ENCODE results near the gene NOTO.
"Not testable (repeated sequence)": the region's sequence is repeated elsewhere in the genome, so short reads cannot be mapped to it uniquely, and the experiment has no call there.

Gene NOTO

GRCh38 chr2:73197579-73197978 is 4.8 kb upstream of the NOTO start:
- Histone ChIP-seq H3K36me3 (ENCODE audit: control insufficient read depth, insufficient read depth, low read length) (no peaks in the 10 kb centered on the region), H3K27ac (ENCODE audit: insufficient read depth, low read length, poor library complexity, severe bottlenecking) (no peak overlapping the region), H3K4me3 (ENCODE audit: insufficient read depth, low read depth, low read length, poor library complexity, severe bottlenecking) (no peak overlapping the region), H3K27me3 (replicated peaks; ENCODE audit: control insufficient read depth, insufficient read depth, low read length, poor library complexity, severe bottlenecking) (peaks cover 12% of the 10 kb centered on the region), H3K9me3 (ENCODE audit: control insufficient read depth, low read length) (no peaks in the 10 kb centered on the region), H3K4me1 (ENCODE audit: control insufficient read depth, insufficient read depth, low read length, poor library complexity, severe bottlenecking) (peaks cover 6% of the 10 kb centered on the region)
- DNase-seq: no peak

GRCh38 chr2:73200281-73200680 is 2.1 kb upstream of the NOTO start:
- H3K36me3 ChIP-seq (ENCODE audit: control insufficient read depth, insufficient read depth, low read length); H3K9me3 ChIP-seq (ENCODE audit: control insufficient read depth, low read length); DNase-seq; H3K27ac ChIP-seq (ENCODE audit: insufficient read depth, low read length, poor library complexity, severe bottlenecking); H3K4me3 ChIP-seq (ENCODE audit: insufficient read depth, low read depth, low read length, poor library complexity, severe bottlenecking): not testable (repeated sequence)
- peaks cover 15% of the 10 kb centered on the region for H3K4me1 ChIP-seq (ENCODE audit: control insufficient read depth, insufficient read depth, low read length, poor library complexity, severe bottlenecking)
- H3K27me3 ChIP-seq (replicated peaks; ENCODE audit: control insufficient read depth, insufficient read depth, low read length, poor library complexity, severe bottlenecking): peaks cover 26% of the 10 kb centered on the region

GRCh38 chr2:73203055-73203681 is 794 bp downstream of the NOTO start:
- H3K4me1 ChIP-seq (ENCODE audit: control insufficient read depth, insufficient read depth, low read length, poor library complexity, severe bottlenecking): peaks cover 15% of the 10 kb centered on the region
- H3K27me3 ChIP-seq (replicated peaks; ENCODE audit: control insufficient read depth, insufficient read depth, low read length, poor library complexity, severe bottlenecking): peaks cover 23% of the 10 kb centered on the region
- H3K27ac ChIP-seq (ENCODE audit: insufficient read depth, low read length, poor library complexity, severe bottlenecking): no peak overlapping the region
- no peaks in the 10 kb centered on the region for H3K9me3 ChIP-seq (ENCODE audit: control insufficient read depth, low read length)
- no peak for DNase-seq
- peak overlapping the region; percentile 37 for H3K4me3 ChIP-seq (ENCODE audit: insufficient read depth, low read depth, low read length, poor library complexity, severe bottlenecking)
- no peaks in the 10 kb centered on the region for H3K36me3 ChIP-seq (ENCODE audit: control insufficient read depth, insufficient read depth, low read length)

- no peaks in the 10 kb centered on the region for H3K9me3 ChIP-seq (ENCODE audit: control insufficient read depth, low read length)
- DNase-seq: no peak
- no peak overlapping the region for H3K4me3 ChIP-seq (ENCODE audit: insufficient read depth, low read depth, low read length, poor library complexity, severe bottlenecking)
- H3K36me3 ChIP-seq (ENCODE audit: control insufficient read depth, insufficient read depth, low read length): no peaks in the 10 kb centered on the region
- peaks cover 23% of the 10 kb centered on the region for H3K27me3 ChIP-seq (replicated peaks; ENCODE audit: control insufficient read depth, insufficient read depth, low read length, poor library complexity, severe bottlenecking)
- peaks cover 15% of the 10 kb centered on the region for H3K4me1 ChIP-seq (ENCODE audit: control insufficient read depth, insufficient read depth, low read length, poor library complexity, severe bottlenecking)
- no peak overlapping the region for H3K27ac ChIP-seq (ENCODE audit: insufficient read depth, low read length, poor library complexity, severe bottlenecking)
Measured at GRCh38 chr2:73205611-73206010, 3.2 kb downstream of the NOTO start.

GRCh38 chr2:73208258-73208657 is 5.9 kb downstream of the NOTO start:
- Histone ChIP-seq H3K27ac (ENCODE audit: insufficient read depth, low read length, poor library complexity, severe bottlenecking) (no peak overlapping the region), H3K4me3 (ENCODE audit: insufficient read depth, low read depth, low read length, poor library complexity, severe bottlenecking) (no peak overlapping the region), H3K9me3 (ENCODE audit: control insufficient read depth, low read length) (no peaks in the 10 kb centered on the region), H3K4me1 (ENCODE audit: control insufficient read depth, insufficient read depth, low read length, poor library complexity, severe bottlenecking) (peaks cover 9% of the 10 kb centered on the region), H3K36me3 (ENCODE audit: control insufficient read depth, insufficient read depth, low read length) (no peaks in the 10 kb centered on the region), H3K27me3 (replicated peaks; ENCODE audit: control insufficient read depth, insufficient read depth, low read length, poor library complexity, severe bottlenecking) (peaks cover 8% of the 10 kb centered on the region)
- no peak for DNase-seq

- Histone ChIP-seq H3K36me3 (ENCODE audit: control insufficient read depth, insufficient read depth, low read length) (no peaks in the 10 kb centered on the region), H3K4me1 (ENCODE audit: control insufficient read depth, insufficient read depth, low read length, poor library complexity, severe bottlenecking) (peaks cover 7% of the 10 kb centered on the region), H3K27me3 (replicated peaks; ENCODE audit: control insufficient read depth, insufficient read depth, low read length, poor library complexity, severe bottlenecking) (no peaks in the 10 kb centered on the region), H3K9me3 (ENCODE audit: control insufficient read depth, low read length) (no peaks in the 10 kb centered on the region), H3K27ac (ENCODE audit: insufficient read depth, low read length, poor library complexity, severe bottlenecking) (no peak overlapping the region), H3K4me3 (ENCODE audit: insufficient read depth, low read depth, low read length, poor library complexity, severe bottlenecking) (no peak overlapping the region)
- no peak for DNase-seq
Measured at GRCh38 chr2:73210019-73210418, 7.6 kb downstream of the NOTO start.

- Histone ChIP-seq H3K27me3 (replicated peaks; ENCODE audit: control insufficient read depth, insufficient read depth, low read length, poor library complexity, severe bottlenecking) (no peaks in the 10 kb centered on the region), H3K36me3 (ENCODE audit: control insufficient read depth, insufficient read depth, low read length) (no peaks in the 10 kb centered on the region), H3K9me3 (ENCODE audit: control insufficient read depth, low read length) (no peaks in the 10 kb centered on the region), H3K4me1 (ENCODE audit: control insufficient read depth, insufficient read depth, low read length, poor library complexity, severe bottlenecking) (peaks cover 7% of the 10 kb centered on the region), H3K27ac (ENCODE audit: insufficient read depth, low read length, poor library complexity, severe bottlenecking) (no peak overlapping the region), H3K4me3 (ENCODE audit: insufficient read depth, low read depth, low read length, poor library complexity, severe bottlenecking) (no peak overlapping the region)
- DNase-seq: no peak
Measured at GRCh38 chr2:73210696-73211095, 8.3 kb downstream of the NOTO start.

- Histone ChIP-seq H3K9me3 (ENCODE audit: control insufficient read depth, low read length) (no peaks in the 10 kb centered on the region), H3K36me3 (ENCODE audit: control insufficient read depth, insufficient read depth, low read length) (no peaks in the 10 kb centered on the region), H3K27ac (ENCODE audit: insufficient read depth, low read length, poor library complexity, severe bottlenecking) (no peak overlapping the region), H3K27me3 (replicated peaks; ENCODE audit: control insufficient read depth, insufficient read depth, low read length, poor library complexity, severe bottlenecking) (no peaks in the 10 kb centered on the region), H3K4me1 (ENCODE audit: control insufficient read depth, insufficient read depth, low read length, poor library complexity, severe bottlenecking) (peaks cover 7% of the 10 kb centered on the region), H3K4me3 (ENCODE audit: insufficient read depth, low read depth, low read length, poor library complexity, severe bottlenecking) (no peak overlapping the region)
- no peak for DNase-seq
Measured at GRCh38 chr2:73212098-73212447, 9.7 kb downstream of the NOTO start.

- H3K4me3 ChIP-seq (ENCODE audit: insufficient read depth, low read depth, low read length, poor library complexity, severe bottlenecking): no peak overlapping the region
- no peaks in the 10 kb centered on the region for H3K36me3 ChIP-seq (ENCODE audit: control insufficient read depth, insufficient read depth, low read length)
- DNase-seq: peak; percentile 32 to 45 (median 40)
- no peaks in the 10 kb centered on the region for H3K27me3 ChIP-seq (replicated peaks; ENCODE audit: control insufficient read depth, insufficient read depth, low read length, poor library complexity, severe bottlenecking)
- peaks cover 7% of the 10 kb centered on the region for H3K4me1 ChIP-seq (ENCODE audit: control insufficient read depth, insufficient read depth, low read length, poor library complexity, severe bottlenecking)
- no peaks in the 10 kb centered on the region for H3K9me3 ChIP-seq (ENCODE audit: control insufficient read depth, low read length)
- no peak overlapping the region for H3K27ac ChIP-seq (ENCODE audit: insufficient read depth, low read length, poor library complexity, severe bottlenecking)
Measured at GRCh38 chr2:73212448-73213176, 10.2 kb downstream of the NOTO start.

- Histone ChIP-seq H3K27me3 (replicated peaks; ENCODE audit: control insufficient read depth, insufficient read depth, low read length, poor library complexity, severe bottlenecking) (no peaks in the 10 kb centered on the region), H3K27ac (ENCODE audit: insufficient read depth, low read length, poor library complexity, severe bottlenecking) (peak within 1 kb of the TSS; percentile 58), H3K4me1 (ENCODE audit: control insufficient read depth, insufficient read depth, low read length, poor library complexity, severe bottlenecking) (peaks cover 7% of the 10 kb centered on the region), H3K4me3 (ENCODE audit: insufficient read depth, low read depth, low read length, poor library complexity, severe bottlenecking) (peak within 1 kb of the TSS; percentile 81), H3K9me3 (ENCODE audit: control insufficient read depth, low read length) (no peaks in the 10 kb centered on the region), H3K36me3 (ENCODE audit: control insufficient read depth, insufficient read depth, low read length) (peaks cover 10% of the 10 kb centered on the region)
- peak; percentile 81 to 86 (median 82) for DNase-seq
Measured at GRCh38 chr2:73214120-73215035, 12.0 kb downstream of the NOTO start, which contains the start of gene SMYD5. SMYD5 (plus strand) TSS chr2:73214245; CDS start chr2:73214267, 22 bp downstream.

Data from effector memory CD4-positive, alpha-beta T cell (primary cell).